ENCODE results near the gene WNK2.

The WNK2 gene

DNA sequence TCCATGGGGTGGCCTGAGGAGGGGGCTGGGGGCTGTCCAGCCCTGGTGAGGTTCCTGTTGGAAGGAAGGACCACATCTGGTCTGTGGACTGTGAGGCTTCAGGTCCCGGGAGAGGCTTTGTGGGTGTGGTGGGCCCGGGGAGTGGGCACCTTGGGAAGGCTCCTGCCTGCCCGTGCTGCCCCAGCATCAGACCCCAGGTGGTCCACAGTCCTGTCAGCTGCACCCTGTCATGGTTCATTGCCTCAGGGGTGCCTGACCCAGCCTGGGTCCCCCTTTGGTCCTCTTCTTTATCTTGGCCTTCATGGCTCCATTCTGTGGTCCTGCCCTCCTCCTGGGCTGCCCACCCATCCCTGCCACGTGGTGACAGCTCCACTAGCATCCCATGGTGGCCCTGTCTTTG is 36.7 kb downstream of the WNK2 start:
- DNase-seq, result no peak

DNA sequence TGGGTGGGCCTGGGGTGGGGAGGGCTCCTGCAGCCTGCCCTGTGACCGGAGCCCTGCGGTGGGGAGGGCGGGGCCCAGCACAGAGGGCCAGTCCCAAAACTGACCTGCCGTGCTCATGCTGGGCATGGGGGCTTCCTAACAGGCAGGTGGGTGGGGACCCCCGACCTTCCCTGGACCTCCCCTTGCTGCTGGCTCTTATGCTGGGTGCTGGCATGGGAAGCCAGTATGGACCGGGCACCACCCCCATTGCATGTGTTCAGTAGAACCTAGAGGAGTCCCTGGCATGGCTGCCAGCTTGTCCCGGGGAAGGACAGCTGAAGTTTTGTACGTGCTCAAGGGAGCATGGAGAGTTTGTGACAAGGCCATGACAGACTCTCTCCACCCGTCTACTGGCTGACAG is 37.1 kb downstream of the WNK2 start:
- DNase-seq, result no peak

DNA sequence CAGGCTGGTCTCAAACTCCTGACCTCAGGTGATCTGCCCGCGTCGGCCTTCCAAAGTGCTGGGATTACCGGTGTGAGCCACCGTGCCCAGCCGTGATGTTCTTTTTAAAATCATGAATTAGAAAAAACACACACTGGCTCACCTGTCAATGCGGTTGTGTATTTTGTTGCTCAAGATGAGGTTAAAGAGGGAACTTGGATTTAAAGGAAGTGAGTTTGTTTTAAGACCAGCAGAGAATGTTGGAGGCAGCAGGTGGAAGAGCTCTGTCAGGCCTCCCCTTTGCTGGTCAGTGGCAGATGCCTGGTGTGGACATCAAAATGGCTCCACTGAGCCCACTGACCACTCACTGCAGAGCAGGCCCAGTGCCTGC is 38.9 kb downstream of the WNK2 start:
- no peak for DNase-seq

DNA sequence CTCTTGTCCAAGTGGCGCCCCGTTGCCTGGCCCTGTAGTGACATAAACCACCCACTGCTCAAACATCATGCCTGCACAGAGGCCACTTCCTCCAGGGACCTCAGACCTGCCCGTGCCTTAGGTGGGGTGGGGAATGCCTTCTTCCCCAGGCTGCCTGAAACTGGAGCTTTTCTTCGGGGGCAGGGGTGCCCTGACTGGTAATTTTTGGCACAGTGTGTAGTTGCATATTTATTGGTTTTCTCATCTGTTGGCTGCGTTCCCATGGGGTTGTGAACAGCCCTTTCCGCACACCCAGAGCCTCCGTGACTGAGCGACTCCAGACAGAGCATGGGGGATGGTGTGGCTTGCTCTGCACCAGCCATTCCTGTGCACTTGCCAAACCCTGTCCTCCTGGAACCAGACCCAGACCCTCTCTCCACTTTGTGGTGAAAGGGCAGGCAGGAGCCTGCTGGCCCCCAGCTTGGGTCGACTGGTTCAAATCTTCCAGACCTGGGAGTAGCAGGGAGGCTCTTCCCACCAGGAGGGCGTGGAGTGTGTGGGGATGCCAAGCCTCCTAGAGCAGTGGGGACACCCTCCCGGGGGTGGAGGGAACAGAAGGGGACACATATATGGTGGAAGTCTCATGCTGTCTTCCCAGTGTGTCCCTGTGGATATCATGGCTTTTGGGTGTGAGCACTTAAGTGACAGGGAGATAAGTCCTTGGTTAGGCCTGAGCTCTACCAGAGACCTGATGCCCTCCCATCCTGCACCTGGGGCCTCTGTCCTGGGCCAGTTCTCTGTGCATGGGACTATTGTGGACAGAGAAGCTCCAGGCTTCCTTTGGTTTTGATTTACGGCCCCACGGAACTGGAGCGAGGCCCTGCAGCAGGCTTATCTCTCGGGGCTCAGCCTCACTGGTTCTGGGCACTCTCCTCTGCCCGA is 39.6 kb downstream of the WNK2 start:
- DNase-seq, result no peak

DNA sequence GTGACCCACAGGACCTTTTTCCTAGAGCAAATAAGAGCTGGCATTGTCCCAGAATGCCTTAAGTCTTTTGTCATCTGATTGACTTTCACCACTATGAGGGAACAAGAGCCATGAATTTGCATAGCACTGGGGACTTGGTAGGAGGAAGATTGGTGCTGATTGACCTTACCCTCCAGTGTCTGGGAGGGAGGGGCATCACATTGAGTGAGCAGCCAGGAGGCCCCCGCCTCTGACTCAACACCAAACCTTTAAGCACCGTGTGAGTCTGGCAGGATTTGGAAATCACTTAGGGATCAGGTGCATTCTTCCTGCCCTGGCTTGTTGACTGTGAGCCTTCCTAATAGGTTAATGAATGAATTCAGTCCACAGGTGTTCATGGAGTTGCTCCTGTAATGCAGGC is 40.7 kb downstream of the WNK2 start:
- DNase-seq, result no peak

DNA sequence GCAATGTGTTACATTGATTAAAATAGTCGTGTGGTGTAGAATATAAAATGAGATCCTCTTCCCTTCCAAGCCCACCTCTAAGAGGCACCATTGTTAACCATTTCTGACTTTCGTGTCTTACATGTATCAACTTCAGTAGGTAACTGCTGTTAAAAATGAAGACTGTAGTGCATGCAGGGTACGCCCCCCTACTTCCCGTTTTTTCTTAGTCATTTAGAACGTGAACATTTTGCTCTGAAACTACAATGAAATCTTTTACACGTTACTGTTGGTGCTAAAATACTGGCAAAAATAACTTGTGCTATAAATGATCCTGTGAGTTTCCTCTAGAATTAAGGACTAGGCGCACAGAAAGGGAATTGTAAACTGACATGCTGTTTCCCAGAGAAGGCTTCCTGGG is 41.5 kb downstream of the WNK2 start:
- DNase-seq, result no peak

DNA sequence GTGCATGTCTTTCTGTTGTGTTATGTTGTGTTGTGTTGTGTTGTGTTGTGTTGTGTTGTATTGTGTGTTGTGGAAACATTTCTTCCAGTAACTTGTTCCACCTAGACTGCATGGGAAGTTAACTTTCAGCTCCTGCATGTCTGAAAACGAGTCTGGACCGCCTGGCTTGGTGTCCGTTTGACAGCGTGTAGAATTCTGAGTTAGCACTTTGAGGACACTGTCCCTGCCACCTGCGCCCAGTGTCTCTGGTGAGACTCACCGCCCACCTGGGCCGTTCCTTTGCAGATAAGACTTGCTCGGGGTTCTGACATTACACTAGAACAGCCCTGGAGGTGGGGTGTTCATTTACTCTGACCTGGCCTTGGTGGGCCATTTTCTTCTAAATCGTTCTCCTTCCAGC is 42.0 kb downstream of the WNK2 start:
- DNase-seq, result no peak

DNA sequence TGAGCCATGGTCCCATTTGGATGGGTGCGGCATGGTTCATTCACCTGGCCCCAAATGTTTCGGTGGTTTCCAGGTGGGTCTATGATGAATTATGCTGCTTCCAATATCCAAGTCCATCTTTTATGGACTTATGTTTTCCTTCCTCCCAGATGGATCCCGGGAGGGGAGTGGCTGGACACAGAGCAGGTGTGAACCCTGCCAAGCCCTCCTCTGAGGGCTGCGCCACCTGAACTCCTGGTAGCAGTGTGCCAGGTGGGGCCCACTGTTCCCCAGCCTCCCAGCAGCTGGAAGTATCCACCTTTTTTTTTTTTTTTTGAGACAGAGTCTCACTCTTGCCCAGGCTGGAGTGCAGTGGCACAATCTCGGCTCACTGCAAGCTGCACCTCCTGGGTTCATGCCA is 42.9 kb downstream of the WNK2 start:
- DNase-seq, result no peak

DNA sequence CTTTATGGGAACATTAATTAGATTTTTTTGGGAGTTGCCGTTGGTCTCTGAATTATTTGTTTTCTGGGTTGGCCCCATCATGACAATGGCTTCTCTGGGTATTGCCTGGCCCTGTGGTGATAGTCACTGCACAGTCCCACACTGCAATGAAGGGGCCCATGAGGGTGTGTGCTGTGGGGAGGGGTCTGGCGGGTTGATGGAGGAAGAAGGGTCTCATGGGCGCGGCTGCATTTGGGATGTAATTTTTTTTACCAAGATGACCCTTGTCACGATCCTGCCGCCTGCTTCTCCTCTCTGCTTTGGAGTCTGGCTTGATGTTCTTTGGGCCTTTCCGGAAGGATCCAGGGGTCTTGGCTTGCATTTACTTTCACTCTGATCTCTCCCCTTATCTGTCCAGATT is 44.1 kb downstream of the WNK2 start:
- no peak for DNase-seq

DNA sequence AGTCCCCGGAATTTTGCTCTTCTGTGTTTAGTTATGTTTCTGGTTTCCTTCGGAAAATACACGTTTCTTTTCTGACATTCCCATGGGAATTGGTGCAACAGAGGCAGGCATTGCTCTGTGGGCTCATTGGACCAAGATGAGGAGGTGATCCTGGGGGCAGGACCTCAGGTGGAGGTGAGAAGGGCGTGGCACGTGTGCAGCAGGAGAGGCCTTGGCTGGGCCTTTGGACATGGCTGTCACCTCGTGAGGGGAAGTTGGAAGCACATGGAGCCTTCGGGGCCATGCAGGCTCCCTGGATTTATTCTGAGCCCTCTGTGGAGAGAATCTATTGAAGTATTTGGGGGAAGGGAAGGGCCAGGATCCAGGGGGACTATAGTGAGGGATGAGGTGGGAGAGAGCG is 44.5 kb downstream of the WNK2 start:
- no peak for DNase-seq

DNA sequence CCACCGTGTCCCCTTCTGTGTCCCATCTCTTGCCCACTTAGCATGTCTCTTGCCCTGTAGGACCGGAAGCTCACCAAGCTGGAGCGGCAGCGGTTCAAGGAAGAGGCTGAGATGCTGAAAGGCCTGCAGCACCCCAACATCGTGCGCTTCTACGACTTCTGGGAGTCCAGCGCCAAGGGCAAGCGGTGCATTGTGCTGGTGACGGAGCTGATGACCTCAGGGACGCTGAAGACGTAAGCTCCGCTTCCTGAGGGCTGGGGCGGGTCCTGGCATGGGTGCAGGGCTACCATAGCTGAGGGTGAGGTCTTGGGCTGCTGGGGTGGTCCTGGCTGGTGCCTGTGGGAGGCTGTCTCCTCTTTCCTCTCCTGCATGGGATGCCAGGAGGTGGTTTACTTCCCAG is 45.7 kb downstream of the WNK2 start:
- DNase-seq, result no peak

DNA sequence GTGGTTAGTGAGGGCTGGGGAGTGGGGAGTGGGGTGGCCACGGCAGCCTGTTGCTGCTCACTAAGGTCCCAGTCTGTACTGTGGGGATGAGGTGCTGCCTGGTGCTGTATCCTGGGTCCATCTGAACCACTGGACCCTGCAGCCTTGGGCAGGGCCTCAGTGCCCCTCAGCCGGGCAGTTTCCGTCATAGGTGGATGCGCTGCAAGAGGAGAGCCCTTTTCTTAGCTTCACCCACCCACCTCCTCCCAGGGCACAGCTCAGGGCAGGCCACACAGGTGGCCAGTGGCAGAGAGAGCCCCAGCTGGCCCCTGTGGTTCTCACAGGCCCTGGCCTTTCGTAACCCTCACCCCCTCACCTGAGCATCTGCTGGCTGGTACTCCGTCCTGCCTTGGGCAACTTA is 46.2 kb downstream of the WNK2 start:
- DNase-seq, result no peak

DNA sequence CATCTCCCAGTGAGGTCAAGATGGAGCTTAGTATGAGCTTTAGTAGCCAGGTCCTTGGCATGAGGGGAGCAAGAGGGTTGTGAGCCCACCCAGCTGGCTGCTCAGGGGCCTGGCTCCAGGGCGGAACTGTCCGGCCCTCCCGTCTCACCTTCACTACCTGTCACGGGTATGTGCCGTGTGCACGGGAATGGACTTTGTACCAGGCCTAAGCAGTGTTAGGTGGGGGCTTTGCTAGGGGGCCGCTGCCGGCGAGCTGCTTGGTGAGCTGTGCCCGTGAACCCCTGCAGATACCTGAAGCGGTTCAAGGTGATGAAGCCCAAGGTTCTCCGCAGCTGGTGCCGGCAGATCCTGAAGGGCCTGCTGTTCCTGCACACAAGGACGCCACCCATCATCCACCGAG is 46.7 kb downstream of the WNK2 start:
- no peak for DNase-seq

DNA sequence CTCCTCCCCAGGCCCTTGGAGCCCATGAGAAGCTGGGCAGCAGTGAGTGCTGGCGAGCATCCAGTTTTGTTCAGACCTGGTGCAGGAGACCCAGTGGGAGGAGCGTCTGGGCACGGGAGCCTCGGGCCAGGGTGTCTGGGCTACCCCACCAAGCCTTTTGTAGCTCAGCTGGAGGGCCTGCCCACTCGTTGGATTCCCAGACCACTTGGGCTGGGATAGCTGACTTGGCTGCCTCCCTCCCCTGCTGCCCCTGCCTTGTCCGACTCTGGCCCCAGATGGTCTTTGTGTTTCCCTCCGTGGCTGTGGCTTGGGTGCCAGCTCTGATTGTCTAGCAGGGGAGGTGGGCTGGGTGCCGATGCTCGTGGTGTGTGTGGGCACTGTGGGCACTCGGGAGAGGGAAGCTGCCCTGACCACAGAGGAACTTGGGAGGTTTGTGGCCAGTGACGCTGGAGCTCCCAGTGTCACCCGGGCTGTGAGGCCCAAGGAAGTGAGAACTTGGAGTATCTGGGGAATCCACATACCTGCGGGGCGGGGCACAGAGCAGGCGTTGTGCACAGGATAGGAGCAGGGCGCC is 47.3 kb downstream of the WNK2 start:
- no peak for DNase-seq

DNA sequence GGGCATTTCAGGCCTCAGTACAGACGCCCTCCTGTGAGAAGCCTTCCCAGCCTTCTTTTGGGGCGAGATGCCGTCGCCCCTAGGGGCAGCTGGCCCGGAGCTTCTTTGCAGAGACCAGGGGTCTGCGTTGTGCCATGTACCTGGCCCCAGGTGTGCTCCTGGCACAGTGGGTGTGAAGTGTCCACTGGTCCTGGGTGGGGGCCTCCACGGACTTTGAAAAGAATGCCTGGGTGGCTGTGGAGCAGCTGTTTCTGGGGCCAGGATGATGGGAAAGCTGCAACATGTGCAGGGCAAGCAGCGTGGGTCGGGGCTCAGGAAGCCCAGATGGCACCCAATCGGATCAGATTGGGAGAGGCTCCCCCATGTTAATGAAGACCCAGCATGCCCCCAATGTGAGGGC is 47.8 kb downstream of the WNK2 start:
- DNase-seq, result no peak

DNA sequence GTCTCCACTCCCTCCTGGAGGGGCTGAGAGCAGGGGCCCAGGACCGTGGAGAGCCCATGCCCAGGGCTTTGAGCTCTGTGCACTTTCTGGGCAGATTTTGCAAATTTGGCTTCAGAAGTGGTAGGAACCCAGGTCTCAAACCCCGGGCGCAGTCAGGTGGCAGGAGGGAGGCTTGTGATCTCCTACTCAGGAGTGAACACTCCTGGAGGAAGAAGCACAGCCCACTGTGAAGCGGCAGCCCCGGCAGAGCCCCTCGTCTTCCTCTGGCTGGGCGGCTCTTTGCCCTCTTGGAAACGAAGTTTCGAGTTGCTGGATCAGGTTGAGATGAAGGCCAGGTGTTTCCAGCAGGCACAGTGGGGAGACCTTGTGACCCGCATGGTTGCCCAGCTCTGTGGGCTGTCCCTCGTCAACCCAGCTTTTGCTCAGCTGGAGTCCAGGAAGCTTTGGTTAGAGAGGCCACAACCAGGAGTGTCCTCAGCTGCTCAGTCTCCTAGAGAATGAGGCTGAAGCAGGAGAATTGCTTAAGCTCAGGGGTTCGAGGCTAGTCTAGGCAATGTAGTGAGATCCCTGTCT is 48.5 kb downstream of the WNK2 start:
- no peak for DNase-seq

DNA sequence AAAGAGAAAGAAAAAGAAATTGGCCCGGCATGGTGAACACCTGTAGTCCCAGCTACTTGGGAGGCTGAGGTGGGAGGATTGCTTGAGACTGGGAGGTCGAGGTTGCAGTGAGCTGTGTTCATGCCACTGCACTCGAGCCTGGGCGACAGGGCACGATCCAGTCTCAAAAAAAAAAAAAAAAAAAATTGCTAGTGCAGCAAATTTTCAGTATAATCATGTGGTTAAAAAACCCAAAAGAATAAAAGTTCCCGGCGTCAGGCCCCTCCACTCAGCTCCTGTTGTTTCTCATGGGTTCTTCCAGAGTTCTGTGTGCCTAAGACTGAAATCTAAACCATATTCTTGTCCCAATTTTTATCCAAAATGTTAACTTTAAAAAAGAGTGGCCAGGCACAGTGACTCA is 49.1 kb downstream of the WNK2 start:
- no peak for DNase-seq

DNA sequence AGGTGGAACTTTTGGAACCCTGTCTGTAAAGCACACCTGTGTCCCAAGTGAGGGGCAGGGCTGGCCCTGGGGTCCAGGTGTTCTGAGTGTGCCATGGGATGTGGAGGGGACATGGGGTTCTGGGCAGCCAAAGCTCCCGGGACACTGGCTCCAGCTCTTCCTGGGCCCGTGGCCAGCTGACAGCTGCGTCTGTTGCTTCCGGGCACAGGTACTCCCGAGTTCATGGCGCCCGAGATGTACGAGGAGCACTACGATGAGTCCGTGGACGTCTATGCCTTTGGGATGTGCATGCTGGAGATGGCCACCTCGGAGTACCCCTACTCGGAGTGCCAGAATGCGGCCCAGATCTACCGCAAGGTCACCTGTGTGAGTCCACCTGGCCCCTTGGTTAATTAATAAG is 50.7 kb downstream of the WNK2 start:
- DNase-seq, result no peak

DNA sequence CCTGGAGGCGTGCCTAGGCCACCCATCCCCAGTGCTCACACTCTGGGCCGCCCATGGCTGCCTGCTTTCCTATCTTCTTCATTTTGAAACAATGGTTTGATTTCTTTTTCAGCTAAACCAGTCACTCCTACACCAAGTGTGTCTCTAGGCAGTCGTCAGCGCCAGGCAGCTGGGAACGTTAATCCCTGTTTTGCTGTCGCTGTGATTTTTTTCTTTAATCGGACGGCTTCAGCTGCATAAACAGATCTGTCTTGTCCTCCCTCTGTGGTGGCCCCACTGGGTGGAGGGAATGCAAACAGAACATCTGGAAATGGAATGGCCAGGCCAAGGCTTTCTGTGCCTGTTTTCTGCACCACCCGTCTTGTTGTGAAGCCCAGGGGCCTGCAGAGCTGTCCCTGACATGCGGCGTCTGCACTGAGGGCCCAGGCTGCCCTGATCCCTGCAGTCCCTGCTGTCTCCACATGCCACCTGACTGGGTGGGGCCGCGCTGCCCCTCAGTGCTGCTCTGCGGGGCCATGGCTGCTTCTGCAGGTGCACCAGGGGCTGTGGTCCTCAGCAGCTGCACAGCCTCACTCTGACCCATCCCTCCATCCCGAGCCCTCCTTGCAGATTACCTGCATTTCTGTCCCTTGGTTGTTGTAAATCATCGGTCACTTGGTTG is 51.5 kb downstream of the WNK2 start:
- no peak for DNase-seq

DNA sequence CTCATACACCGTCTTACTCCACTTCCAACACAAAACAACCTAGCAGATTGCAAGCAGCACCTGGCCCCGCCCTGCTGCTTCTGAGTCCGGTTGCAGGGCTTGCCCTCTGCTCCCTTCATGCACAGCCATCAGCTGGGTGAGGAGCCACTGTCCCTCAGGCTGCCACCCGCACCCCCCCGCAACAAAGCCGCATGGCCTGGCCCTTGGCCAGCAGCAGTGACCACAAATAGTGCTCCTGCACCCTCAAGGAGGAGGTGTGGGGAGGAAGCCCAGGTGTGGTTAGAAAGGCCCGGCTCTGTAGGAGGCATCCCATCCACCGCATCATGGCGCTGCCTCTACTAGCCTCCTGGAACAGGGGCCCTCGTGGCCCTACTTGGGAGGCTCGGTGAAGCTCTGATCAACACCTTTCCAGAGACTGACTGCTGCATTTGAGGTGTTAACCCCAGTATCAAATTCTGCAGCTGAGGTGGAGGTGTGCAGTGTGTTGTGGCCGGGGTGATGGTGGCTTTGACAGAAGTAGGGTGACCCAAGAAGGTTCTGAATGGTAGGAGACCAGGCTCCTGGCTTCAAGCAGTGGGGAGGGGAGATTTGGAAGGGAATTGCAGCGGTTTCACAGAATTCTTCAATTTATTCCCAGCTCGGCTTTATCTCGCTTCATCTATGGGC is 52.7 kb downstream of the WNK2 start:
- DNase-seq, result no peak

DNA sequence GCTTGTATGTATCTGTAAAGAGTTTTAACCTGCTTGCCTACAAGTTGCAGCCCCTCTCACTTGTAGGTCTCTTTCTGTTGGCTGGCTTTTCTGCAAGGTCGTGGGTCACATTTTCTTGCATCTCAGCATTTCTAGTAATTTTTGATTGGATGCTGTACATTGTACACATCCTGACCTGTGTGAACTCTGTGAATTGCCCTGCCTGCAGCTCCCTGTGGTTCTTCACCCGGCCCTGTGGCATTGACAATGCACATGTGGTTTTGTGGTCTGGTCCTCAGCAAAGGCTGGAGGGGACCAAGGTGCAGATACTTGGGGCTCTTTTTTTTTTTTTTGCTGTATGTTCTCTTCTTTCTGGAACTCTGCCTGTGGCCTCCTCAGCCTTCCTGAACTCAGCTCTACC is 53.6 kb downstream of the WNK2 start:
- no peak for DNase-seq

DNA sequence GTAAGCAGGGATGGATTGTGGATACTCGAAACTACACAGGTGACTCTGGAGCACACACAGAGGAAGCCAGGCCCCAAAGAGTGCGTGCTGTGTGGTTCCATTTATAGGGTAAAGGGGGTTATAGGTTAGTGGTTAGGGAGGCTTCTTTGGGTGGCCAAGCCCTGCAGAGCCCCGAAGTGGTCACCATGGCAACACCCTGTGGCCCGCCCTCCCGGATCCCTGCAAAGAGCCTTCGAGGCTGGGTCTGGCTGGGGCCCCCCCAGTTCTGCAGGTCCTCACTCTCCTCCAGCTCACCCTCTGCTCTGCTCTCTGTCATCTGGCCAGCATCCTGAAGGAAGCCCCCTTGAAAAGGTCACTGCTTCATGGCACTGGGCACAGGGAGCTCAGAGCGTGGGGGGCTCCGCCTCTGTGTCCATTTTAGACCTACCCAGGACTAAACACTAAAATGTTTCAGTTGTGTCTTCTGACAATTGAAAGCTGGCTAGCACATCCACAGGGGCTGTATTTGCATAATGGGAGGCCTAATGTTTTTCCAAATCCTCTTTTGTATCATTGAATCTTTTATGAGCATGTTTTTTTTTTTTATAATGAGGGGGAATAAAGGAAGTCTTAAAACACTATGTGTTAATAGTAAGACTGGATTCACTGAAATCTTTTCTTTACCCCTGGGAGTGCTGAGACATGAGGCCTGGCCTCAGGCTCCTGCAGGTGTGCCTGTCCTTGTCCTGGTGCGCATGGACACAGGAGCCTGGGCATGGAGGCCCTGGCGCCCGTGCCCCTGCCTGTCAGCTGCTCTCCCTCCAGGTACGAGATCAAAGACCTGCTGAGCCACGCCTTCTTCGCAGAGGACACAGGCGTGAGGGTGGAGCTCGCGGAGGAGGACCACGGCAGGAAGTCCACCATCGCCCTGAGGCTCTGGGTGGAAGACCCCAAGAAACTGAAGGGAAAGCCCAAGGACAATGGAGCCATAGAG is 55.3 kb downstream of the WNK2 start:
- DNase-seq, result no peak

All from activated CD4-positive, alpha-beta T cell treated with anti-CD3 and anti-CD28 coated beads for 48 hours (primary cell).